Esophagus muscularis mucosa (tissue), 3 donors: ENCODE results near the gene HIBADH.

Source experiments
- POLR2A ChIP-seq: fragments of 450-650 bp; IDR thresholded peaks from one replicate; pipeline ENCODE4 v1.6.1; 2017; ENCODE audit warnings: antibody characterized with exemption, moderate library complexity, mild to moderate bottlenecking, low read depth
- POLR2AphosphoS5 ChIP-seq, 2 donors: sonication (generic); formaldehyde crosslinking; IDR thresholded peaks; one replicate each; pipeline ENCODE4 v1.6.1; 2017; ENCODE audit warnings: antibody characterized with exemption in 2 of 2
- TF ChIP-seq, protein P1 (sequence below), 3 experiments: fragments of 200-600 bp in 2 of 3; fragments of 450-650 bp in 1 of 3; sonication (generic) in 2 of 3; IDR thresholded peaks; one replicate each; pipeline ENCODE4 v1.5.1; 2017 to 2019; ENCODE audit warnings: antibody characterized with exemption in 3 of 3, mild to moderate bottlenecking in 2 of 3, moderate library complexity in 1 of 3

DNA sequence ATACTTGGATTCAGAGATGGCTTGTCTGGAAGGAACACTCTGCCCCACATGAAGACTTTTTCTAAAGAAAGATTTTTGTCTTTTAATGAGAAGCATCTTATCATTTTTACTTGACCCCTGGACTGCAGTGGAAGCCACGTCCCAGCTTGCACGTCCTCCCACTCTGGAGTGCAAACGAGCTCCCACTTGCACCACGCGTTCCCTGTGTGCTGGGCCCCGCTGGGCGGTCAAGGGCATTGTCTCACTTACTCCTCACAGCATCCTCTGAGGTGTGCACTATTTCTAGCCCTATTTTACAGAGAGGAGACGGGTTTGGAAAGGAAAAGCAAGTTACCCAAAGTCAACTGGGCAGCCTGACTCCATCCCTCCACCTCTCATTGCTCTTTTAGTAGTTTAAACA lies 175.2 kb downstream of the HIBADH start:
- TF ChIP-seq, protein P1, sequence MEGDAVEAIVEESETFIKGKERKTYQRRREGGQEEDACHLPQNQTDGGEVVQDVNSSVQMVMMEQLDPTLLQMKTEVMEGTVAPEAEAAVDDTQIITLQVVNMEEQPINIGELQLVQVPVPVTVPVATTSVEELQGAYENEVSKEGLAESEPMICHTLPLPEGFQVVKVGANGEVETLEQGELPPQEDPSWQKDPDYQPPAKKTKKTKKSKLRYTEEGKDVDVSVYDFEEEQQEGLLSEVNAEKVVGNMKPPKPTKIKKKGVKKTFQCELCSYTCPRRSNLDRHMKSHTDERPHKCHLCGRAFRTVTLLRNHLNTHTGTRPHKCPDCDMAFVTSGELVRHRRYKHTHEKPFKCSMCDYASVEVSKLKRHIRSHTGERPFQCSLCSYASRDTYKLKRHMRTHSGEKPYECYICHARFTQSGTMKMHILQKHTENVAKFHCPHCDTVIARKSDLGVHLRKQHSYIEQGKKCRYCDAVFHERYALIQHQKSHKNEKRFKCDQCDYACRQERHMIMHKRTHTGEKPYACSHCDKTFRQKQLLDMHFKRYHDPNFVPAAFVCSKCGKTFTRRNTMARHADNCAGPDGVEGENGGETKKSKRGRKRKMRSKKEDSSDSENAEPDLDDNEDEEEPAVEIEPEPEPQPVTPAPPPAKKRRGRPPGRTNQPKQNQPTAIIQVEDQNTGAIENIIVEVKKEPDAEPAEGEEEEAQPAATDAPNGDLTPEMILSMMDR (IDR thresholded peaks at IDR 0.05) = no peak
- TF ChIP-seq POLR2AphosphoS5 (IDR thresholded peaks at IDR 0.05) (no peak), POLR2A (no peak)
